ENCODE data around the gene PARN.
"Not testable (repeated sequence)": the region's sequence is repeated elsewhere in the genome, so short reads cannot be mapped to it uniquely, and the experiment has no call there.

Gene PARN

GRCh38 chr16:14416184-14416583 is 213.9 kb downstream of the PARN start:
- CTCF ChIA-PET, result no interaction called here
- no peak for DNase-seq (ENCODE audit: extremely low spot score)
- TF ChIP-seq SP1 (IDR thresholded peaks at IDR 0.05), result no peak
- TF ChIP-seq, protein P1, sequence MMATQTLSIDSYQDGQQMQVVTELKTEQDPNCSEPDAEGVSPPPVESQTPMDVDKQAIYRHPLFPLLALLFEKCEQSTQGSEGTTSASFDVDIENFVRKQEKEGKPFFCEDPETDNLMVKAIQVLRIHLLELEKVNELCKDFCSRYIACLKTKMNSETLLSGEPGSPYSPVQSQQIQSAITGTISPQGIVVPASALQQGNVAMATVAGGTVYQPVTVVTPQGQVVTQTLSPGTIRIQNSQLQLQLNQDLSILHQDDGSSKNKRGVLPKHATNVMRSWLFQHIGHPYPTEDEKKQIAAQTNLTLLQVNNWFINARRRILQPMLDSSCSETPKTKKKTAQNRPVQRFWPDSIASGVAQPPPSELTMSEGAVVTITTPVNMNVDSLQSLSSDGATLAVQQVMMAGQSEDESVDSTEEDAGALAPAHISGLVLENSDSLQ (IDR thresholded peaks at IDR 0.05), result no peak
- TF ChIP-seq BHLHE40 (IDR thresholded peaks at IDR 0.05; ENCODE audit: borderline replicate concordance), result no peak
- TF ChIP-seq L3MBTL2 (conservative IDR thresholded peaks at IDR 0.05), result no peak
- no peak for TF ChIP-seq FOXK2 (IDR thresholded peaks at IDR 0.05)
- TF ChIP-seq HDGF (IDR thresholded peaks at IDR 0.05; ENCODE audit: borderline replicate concordance), result no peak
- no peak for TF ChIP-seq LEF1 (IDR thresholded peaks at IDR 0.05; ENCODE audit: borderline replicate concordance)
- no peak for TF ChIP-seq FOXM1 (IDR thresholded peaks at IDR 0.05; ENCODE audit: borderline replicate concordance)
- TF ChIP-seq CTBP1 (IDR thresholded peaks at IDR 0.05; ENCODE audit: borderline replicate concordance), result no peak
- TF ChIP-seq SUZ12 (IDR thresholded peaks at IDR 0.05), result no peak
- TF ChIP-seq TARDBP (IDR thresholded peaks at IDR 0.05), result no peak
- TF ChIP-seq ARNT (IDR thresholded peaks at IDR 0.05), result no peak
- POLR2A ChIA-PET, result no interaction called here

DNA sequence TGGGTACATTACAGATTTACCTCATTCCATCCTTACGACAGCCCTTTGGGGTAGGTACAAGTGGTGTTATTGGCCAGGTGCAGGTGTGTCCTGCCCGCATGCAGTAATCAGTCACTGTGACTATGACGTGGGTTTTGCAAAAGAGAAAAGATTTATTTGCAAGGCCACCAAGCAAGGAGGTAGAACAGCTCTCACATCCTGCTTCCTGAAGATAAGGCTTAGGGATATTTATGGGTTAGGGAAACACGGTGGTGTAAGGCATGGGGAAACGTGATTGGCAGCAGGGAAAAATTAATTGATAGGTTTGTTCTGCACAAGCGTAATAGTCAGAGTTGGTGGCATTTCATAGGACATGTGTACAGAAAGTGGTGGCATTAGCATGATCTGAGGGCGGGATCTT is 214.8 kb downstream of the PARN start:
- POLR2A ChIA-PET, result no interaction called here
- DNase-seq (ENCODE audit: extremely low spot score), result no peak
- CTCF ChIA-PET, result no interaction called here
- no peak for TF ChIP-seq FOXK2 (IDR thresholded peaks at IDR 0.05)
- TF ChIP-seq, protein P1 (IDR thresholded peaks at IDR 0.05), result no peak
- TF ChIP-seq LEF1 (IDR thresholded peaks at IDR 0.05; ENCODE audit: borderline replicate concordance), result no peak
- TF ChIP-seq HDGF (IDR thresholded peaks at IDR 0.05; ENCODE audit: borderline replicate concordance), result no peak
- TF ChIP-seq L3MBTL2 (conservative IDR thresholded peaks at IDR 0.05), result no peak

DNA sequence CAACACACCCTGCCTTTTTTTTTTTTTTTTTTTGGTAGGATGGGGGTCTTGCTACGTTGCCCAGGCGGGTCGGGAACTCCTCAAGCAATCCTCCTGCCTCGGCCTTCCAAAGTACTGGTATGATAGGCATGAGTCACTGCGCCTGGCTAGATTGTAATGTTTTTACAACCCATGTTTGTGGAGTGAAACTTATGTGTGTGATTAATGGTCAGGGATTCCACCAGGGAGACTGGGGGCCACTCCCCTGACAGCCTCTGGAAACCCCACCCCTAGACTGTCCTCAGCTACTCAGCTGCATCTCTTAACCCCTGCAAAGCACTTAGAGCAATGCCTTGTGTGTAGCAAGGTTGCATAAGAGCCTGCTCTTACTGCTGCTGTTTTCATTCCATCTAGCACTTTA is 220.5 kb downstream of the PARN start:
- ChIA-PET POLR2A (no interaction called here), CTCF (no interaction called here)
- DNase-seq (ENCODE audit: extremely low spot score), result no peak
- TF ChIP-seq, protein P1 (IDR thresholded peaks at IDR 0.05), result no peak; the same call in 1 of the 2 replicates
- TF ChIP-seq SP1 (IDR thresholded peaks at IDR 0.05), result no peak
- no peak for TF ChIP-seq L3MBTL2 (conservative IDR thresholded peaks at IDR 0.05)
- no peak for TF ChIP-seq FOXA1 (IDR thresholded peaks at IDR 0.05)
- no peak for TF ChIP-seq LEF1 (IDR thresholded peaks at IDR 0.05; ENCODE audit: borderline replicate concordance)
- no peak for TF ChIP-seq ZNF384 (IDR thresholded peaks at IDR 0.05)
- TF ChIP-seq HDGF (IDR thresholded peaks at IDR 0.05; ENCODE audit: borderline replicate concordance), result no peak
- no peak for TF ChIP-seq TARDBP (IDR thresholded peaks at IDR 0.05)
- TF ChIP-seq FOXM1 (IDR thresholded peaks at IDR 0.05; ENCODE audit: borderline replicate concordance), result no peak
- no peak for TF ChIP-seq FOXK2 (IDR thresholded peaks at IDR 0.05)
- no peak for TF ChIP-seq ELF4 (IDR thresholded peaks at IDR 0.05)
- TF ChIP-seq NFRKB (IDR thresholded peaks at IDR 0.05), result no peak
- no peak for TF ChIP-seq BHLHE40 (IDR thresholded peaks at IDR 0.05; ENCODE audit: borderline replicate concordance)
- no peak for TF ChIP-seq ARNT (IDR thresholded peaks at IDR 0.05)

DNA sequence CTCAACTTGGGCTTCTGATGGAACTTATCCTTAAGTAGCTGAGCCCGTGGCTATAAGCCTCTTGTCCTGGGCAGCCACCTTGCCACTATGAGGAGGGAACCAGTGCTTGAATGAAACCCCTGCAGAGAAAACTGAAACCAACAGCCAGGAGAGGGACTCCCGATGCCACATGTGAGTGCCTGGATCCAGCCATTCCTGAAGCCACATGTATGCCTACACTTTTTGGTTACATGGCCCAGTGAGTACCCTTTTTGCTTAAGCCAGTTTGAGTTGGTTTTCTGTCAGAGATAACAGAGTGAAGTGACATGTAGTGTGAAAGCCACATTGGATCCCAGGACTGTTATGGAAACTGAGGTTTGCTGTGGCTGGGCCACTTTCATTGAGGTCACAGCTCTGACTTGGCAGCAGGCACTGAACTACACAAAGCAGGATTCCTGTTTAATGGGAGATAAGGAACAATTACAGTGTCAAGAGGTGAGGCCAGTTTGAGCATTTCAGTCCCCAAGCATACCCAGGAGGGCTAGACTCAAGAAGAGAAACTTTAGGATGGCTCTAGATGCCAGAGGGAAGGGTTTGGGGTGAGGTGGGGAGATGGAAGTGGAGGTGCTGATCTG is 222.2 kb downstream of the PARN start:
- DNase-seq (ENCODE audit: extremely low spot score), result no peak
- CTCF ChIA-PET, result interaction anchor here (0.6 kb wide), 1 partner anchor 29 kb away, joined by 3 read pairs; no protein-coding TSS in a partner anchor
- POLR2A ChIA-PET, result no interaction called here
- TF ChIP-seq SUZ12 (IDR thresholded peaks at IDR 0.05), result no peak
- TF ChIP-seq TARDBP (IDR thresholded peaks at IDR 0.05), result no peak
- TF ChIP-seq NFRKB (IDR thresholded peaks at IDR 0.05), result no peak
- no peak for TF ChIP-seq FOXK2 (IDR thresholded peaks at IDR 0.05)
- no peak for TF ChIP-seq FOXA1 (IDR thresholded peaks at IDR 0.05)
- TF ChIP-seq FOXM1 (IDR thresholded peaks at IDR 0.05; ENCODE audit: borderline replicate concordance), result no peak
- no peak for TF ChIP-seq ELF4 (IDR thresholded peaks at IDR 0.05)
- no peak for TF ChIP-seq SP1 (IDR thresholded peaks at IDR 0.05)
- no peak for TF ChIP-seq L3MBTL2 (conservative IDR thresholded peaks at IDR 0.05)

GRCh38 chr16:14405611-14406537 is 224.2 kb downstream of the PARN start:
- ChIA-PET CTCF (no interaction called here), POLR2A (interaction anchor here (0.5 kb wide), 1 partner anchor 109 kb away, joined by 3 read pairs; no protein-coding TSS in a partner anchor)
- peak; percentile 88 for DNase-seq (ENCODE audit: extremely low spot score)
- TF ChIP-seq BHLHE40 (IDR thresholded peaks at IDR 0.05; ENCODE audit: borderline replicate concordance) (no peak), ARNT (IDR thresholded peaks at IDR 0.05) (no peak), NFRKB (IDR thresholded peaks at IDR 0.05) (no peak), TARDBP (IDR thresholded peaks at IDR 0.05) (no peak), ELF4 (IDR thresholded peaks at IDR 0.05) (no peak), SUZ12 (IDR thresholded peaks at IDR 0.05) (no peak)

DNA sequence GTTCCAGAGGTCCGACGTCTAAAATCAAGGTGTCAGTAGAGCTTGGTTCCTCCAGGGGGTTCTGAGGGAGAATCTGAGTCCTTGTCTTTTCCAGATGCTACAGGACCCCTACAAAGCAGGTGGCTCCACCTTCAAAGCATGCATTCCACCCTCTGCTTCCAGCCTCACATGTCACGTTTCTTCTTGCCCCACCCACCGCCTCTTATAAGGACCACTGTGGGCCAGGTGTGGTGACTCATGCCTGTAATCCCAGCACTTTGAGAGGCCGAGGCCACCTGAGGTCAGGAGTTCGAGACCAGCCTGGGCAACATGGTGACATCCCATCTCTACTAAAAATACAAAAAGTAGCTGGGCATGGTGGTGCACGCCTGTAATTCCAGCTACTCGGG is 227.1 kb downstream of the PARN start:
- CTCF ChIA-PET; POLR2A ChIA-PET; DNase-seq (ENCODE audit: extremely low spot score): not testable (repeated sequence)

DNA sequence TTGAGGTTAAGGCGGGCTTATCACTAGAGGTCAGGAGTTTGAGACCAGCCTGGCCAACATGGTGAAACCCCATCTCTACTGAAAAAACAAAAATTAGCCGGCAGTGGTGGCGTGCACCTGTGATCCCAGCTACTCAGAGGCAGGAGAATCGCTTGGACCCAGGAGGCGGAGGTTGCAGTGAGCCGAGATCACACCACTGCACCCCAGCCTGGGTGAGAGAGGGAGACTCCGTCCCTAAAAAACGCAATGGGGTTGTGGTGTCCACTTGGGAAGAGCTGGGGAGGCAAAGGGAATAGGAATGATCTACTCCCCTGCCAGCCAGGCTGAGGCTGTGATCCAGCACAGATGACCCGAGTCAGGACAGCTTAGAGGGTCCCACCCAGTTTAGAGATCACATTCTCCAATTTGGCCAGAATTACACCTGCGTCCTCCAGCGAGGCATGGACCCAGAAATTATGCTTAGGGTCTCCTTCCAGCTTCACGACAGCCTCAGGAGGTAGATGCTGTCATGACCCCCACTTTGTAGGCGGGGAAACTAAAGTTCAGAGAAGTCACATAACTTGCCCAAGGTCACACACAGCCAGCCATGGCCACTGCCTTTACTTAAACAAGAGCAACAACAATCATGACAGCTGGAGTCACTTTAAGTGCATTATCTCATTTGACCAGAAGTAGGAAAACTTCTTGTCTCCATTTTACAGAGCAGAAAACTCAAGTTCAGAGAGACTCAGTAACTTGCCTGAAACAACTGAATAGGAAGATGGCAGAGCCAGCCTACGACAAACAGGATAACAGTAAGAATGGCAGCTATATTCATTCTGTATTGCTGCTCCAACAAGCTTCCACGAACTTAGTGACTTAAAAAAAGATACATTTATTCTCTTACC is 227.7 kb downstream of the PARN start:
- DNase-seq (ENCODE audit: extremely low spot score); CTCF ChIA-PET; POLR2A ChIA-PET: not testable (repeated sequence)

DNA sequence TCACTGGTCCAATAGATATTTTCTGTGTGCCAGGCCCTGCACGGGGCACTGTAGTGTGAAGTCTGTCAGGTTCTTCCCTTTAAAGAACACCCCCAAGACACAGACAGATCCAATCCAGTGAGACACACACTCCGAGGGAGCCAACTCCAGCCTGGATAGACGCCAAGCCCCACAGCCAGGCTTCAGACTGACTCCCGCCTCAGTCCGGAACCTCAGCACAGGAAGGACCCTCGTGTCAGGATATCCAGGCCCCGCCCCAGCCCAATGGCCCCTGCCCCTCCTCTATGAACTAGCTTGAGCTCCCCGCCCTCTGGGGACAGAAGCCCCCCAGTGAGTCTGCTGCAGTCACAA is 228.4 kb downstream of the PARN start:
- CTCF ChIA-PET, result not testable (repeated sequence)

DNA sequence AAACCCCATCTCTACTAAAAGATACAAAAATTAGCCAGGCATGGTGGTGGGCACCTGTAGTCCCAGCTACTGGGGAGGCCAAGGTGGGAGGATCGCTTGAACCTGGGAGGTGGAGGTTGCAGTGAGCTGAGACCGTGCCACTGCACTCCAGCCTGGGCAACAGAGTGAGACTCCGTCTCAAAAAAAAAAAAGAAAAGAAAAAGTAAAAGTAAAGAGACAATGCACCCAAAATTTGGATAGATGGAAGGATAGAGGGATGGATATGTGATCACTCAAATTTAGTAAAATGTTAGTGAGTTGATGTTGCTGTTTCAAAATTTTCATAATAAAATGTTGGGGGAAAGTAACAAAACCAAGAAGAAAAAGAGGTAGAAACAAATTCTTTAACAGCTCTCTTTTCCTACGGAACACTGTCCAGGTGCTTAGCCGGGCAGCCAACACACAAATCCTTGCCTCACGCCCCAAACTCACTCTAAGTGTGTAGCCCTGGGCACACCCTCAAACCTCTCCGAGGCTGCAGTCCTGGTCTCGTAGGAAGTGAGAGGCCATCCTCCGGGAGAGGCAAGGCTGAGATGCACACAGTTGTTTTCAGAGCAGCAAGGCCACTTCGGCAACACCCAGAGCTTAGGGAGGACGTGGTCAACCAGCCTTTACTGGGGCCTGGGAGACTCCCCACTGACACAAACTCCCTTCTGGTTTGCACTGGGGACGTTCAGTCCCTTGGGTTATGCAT is 228.9 kb downstream of the PARN start:
- CTCF ChIA-PET; POLR2A ChIA-PET; DNase-seq (ENCODE audit: extremely low spot score): not testable (repeated sequence)

More for the DNA sequence above, 228.4 kb downstream of the PARN start:
- DNase-seq (ENCODE audit: extremely low spot score); POLR2A ChIA-PET: not testable (repeated sequence)

Measured in HEK293T (cell line).